ENCODE results near the gene MUC4. TPM values are rescaled to one million over a fixed set of nuclear protein-coding genes. Genes with fewer than 3 reads are reported as not detected.
"Not testable (repeated sequence)": the region's sequence is repeated elsewhere in the genome, so short reads cannot be mapped to it uniquely, and the experiment has no call there.

The MUC4 gene
- total RNA-seq, 2 donors from 2014 or later = 8.6 to 12.0 TPM

DNA sequence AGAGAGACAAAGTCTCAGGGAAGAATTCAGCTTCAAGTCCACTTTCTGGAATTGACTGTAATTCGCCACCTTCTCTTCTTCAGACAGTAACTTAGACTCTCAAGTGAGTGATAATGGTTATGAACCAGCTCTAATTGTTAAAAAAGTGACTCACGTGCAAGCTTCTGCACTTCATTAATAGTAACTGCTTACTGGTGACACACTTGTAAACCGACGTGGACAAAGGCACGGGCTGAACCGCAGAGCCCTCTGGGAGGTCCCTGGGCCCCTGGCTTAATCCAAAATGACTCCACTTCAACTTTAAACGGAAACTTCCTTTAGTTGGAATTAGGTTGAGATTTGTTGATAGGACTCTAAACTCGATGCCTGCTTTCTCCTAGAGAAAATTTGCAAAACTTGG lies 17.0 kb downstream of the MUC4 start:
- intact Hi-C loops (cut with DNase I) = no loop called here
- Histone ChIP-seq H3K9me3 (no peaks in the 10 kb centered on the region), H3K4me3 (no peak overlapping the region), H3K4me1 (replicated peaks) (no peaks in the 10 kb centered on the region), H3K27me3 (replicated peaks; ENCODE audit: insufficient read depth) (no peaks in the 10 kb centered on the region), H3K27ac (no peak overlapping the region), H3K36me3 (no peaks in the 10 kb centered on the region)
- no peak for TF ChIP-seq POLR2A (IDR thresholded peaks at IDR 0.05)
- TF ChIP-seq, protein P1, sequence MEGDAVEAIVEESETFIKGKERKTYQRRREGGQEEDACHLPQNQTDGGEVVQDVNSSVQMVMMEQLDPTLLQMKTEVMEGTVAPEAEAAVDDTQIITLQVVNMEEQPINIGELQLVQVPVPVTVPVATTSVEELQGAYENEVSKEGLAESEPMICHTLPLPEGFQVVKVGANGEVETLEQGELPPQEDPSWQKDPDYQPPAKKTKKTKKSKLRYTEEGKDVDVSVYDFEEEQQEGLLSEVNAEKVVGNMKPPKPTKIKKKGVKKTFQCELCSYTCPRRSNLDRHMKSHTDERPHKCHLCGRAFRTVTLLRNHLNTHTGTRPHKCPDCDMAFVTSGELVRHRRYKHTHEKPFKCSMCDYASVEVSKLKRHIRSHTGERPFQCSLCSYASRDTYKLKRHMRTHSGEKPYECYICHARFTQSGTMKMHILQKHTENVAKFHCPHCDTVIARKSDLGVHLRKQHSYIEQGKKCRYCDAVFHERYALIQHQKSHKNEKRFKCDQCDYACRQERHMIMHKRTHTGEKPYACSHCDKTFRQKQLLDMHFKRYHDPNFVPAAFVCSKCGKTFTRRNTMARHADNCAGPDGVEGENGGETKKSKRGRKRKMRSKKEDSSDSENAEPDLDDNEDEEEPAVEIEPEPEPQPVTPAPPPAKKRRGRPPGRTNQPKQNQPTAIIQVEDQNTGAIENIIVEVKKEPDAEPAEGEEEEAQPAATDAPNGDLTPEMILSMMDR (IDR thresholded peaks at IDR 0.05) = no peak
- TF ChIP-seq POLR2AphosphoS5 (IDR thresholded peaks at IDR 0.05) = no peak
- DNase-seq (ENCODE audit: low spot score) = no peak
- 32% methylated on average over 8 of the region's 8 CpGs for whole genome bisulfite sequencing

DNA sequence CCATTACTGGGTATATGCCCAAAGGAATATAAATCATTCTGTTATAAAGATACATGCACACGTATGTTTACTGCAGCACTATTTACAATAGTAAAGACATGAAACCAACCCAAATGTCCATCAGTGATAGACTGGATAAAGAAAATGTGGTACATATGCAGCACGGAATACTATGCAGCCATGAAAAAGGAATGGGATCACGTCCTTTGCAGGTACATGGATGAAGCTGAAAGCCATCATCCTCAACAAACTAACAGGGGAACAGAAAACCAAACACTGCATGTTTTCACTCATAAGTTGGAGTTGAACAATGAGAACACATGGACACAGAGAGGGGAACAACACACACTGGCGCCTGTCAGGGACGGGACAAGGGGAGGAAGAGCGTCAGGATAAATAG lies 19.1 kb downstream of the MUC4 start:
- intact Hi-C loops (cut with DNase I); DNase-seq (ENCODE audit: low spot score); H3K36me3 ChIP-seq; H3K4me3 ChIP-seq; H3K9me3 ChIP-seq; H3K27me3 ChIP-seq (replicated peaks; ENCODE audit: insufficient read depth); H3K4me1 ChIP-seq (replicated peaks); H3K27ac ChIP-seq: not testable (repeated sequence)
- 75% methylated on average over 6 of the region's 6 CpGs for WGBS

DNA sequence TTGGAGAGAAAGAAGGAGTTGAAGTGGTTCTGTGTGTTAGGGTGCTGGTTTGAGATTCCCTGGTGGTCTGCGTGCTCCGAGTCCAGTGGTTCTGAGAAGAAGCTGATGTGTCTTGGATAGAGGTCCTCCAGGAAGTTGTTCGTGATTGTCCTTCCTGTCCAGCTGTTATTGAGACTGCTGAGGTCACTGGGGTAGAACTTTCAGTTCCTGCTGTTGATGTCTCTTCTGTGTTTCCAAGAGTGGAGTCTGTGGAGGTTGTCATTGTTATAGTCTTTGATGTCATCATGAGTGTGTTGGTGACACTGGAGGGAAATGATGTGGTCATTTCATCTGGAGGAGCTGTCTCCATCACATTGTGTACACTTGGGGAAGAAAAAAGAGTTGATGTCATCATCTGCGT lies 20.8 kb downstream of the MUC4 start:
- Histone ChIP-seq H3K27me3 (replicated peaks; ENCODE audit: insufficient read depth) (no peaks in the 10 kb centered on the region), H3K27ac (no peak overlapping the region), H3K4me1 (replicated peaks) (no peaks in the 10 kb centered on the region), H3K9me3 (no peaks in the 10 kb centered on the region), H3K36me3 (no peaks in the 10 kb centered on the region), H3K4me3 (no peak overlapping the region)
- no peak for TF ChIP-seq POLR2AphosphoS5 (IDR thresholded peaks at IDR 0.05)
- no peak for TF ChIP-seq POLR2A (IDR thresholded peaks at IDR 0.05)
- TF ChIP-seq, protein P1 (IDR thresholded peaks at IDR 0.05) = no peak
- DNase-seq (ENCODE audit: low spot score) = no peak
- WGBS = 75% methylated on average over 4 of the region's 4 CpGs
- intact Hi-C loops (cut with DNase I) = no loop called here

DNA sequence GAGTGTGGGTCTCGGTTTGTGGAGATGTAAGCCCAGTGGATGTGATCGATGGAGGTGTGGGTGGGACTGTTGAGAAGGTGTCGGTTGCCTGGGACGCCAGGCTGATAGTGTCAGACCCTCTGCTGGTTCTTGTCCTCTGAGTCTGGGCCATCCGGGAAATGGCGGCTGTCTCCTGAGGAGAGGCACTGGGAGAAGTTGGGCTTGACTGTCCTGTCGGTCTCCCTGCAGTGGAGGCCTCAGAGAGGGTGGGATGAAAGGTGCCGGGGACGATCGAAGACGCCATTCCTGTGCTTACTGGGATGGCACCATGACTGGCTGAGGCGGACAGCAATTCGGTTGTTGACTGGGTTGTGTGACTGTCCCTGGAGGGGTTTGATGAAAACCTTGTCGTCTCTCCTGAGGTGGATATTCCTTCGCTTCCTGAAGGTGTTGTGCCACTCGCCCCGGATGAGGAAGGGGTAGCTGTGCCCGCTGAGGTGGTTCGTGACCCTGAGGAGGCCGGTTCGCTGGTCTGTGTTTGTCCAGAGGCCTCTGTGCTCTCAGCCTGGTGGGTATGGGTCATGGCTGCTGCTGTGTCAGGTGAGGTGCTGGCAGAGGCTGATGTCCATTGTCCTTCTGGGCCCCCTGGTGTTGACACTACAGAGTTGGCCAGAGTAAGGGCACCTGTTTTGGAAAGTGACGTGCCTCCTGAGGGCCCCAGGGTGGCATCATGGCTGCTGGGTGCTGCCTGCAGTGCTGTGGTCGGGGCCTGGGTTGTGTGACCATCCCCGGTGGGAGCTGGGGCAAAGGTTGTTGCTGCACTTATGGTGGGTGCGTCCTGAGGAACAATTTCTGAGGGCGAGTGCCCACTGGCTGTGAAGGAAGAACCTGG lies 22.8 kb downstream of the MUC4 start:
- no peak overlapping the region for H3K4me3 ChIP-seq
- H3K27ac ChIP-seq = no peak overlapping the region
- H3K4me1 ChIP-seq (replicated peaks) = no peaks in the 10 kb centered on the region
- H3K36me3 ChIP-seq = no peaks in the 10 kb centered on the region
- intact Hi-C loops (cut with DNase I) = no loop called here
- DNase-seq (ENCODE audit: low spot score) = no peak
- WGBS = 89% methylated on average over 25 of the region's 26 CpGs
- no peaks in the 10 kb centered on the region for H3K9me3 ChIP-seq
- no peaks in the 10 kb centered on the region for H3K27me3 ChIP-seq (replicated peaks; ENCODE audit: insufficient read depth)
- TF ChIP-seq POLR2AphosphoS5 (IDR thresholded peaks at IDR 0.05) = no peak
- TF ChIP-seq, protein P1 (IDR thresholded peaks at IDR 0.05) = no peak
- no peak for TF ChIP-seq POLR2A (IDR thresholded peaks at IDR 0.05)

DNA sequence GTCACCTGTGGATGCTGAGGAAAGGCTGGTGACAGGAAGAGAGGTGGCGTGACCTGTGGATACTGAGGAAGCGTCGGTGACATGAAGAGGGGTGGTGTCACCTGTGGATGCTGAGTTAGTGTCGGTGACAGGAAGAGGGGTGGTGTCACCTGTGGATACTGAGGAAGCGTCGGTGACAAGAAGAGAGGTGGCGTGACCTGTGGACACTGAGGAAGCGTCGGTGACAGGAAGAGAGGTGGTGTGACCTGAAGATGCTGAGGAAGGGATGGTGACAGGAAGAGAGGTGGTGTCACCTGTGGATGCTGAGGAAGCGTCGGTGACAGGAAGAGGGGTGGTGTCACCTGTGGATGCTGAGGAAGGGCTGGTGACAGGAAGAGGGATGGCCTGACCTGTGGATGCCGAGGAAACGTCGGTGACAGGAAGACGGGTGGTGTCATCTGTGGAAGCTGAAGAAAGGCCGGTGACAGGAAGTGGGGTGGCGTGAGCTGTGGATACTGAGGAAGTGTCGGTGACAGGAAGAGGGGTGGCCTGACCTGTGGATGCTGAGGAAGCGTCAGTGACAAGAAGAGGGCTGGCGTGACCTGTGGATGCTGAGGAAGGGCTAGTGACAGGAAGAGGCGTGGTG lies 25.8 kb downstream of the MUC4 start:
- H3K4me3 ChIP-seq; DNase-seq (ENCODE audit: low spot score); H3K36me3 ChIP-seq; H3K9me3 ChIP-seq; H3K4me1 ChIP-seq (replicated peaks); H3K27me3 ChIP-seq (replicated peaks; ENCODE audit: insufficient read depth); intact Hi-C loops (cut with DNase I); H3K27ac ChIP-seq: not testable (repeated sequence)
- WGBS = 88% methylated on average over 21 of the region's 21 CpGs

DNA sequence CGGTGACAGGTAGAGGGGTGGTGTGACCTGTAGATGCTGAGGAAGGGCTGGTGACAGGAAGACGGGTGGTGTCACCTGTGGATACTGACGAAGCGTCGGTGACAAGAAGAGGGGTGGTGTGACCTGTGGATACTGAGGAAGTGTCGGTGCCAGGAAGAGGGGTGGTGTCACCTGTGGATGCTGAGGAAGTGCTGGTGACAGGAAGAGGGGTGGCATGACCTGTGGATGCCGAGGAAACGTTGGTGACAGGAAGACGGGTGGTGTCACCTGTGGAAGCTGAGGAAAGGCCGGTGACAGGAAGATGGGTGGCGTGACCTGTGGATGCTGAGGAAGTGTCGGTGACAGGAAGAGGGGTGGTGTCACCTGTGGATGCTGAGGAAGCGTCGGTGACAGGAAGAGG lies 27.7 kb downstream of the MUC4 start:
- H3K4me1 ChIP-seq (replicated peaks); intact Hi-C loops (cut with DNase I); H3K4me3 ChIP-seq; H3K9me3 ChIP-seq; H3K27ac ChIP-seq; DNase-seq (ENCODE audit: low spot score); H3K36me3 ChIP-seq; H3K27me3 ChIP-seq (replicated peaks; ENCODE audit: insufficient read depth): not testable (repeated sequence)
- WGBS = 87% methylated on average over 14 of the region's 14 CpGs

DNA sequence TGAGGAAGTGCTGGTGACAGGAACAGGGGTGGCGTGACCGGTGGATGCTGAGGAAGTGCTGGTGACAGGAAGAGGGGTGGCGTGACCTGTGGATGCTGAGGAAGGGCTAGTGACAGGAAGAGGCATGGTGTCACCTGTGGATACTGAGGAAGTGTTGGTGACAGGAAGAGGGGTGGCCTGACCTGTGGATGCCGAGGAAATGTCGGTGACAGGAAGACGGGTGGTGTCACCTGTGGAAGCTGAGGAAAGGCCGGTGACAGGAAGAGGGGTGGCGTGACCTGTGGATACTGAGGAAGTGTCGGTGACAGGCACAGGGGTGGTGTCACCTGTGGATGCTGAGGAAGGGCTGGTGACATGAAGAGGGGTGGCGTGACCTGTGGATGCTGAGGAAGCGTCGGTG lies 30.5 kb downstream of the MUC4 start:
- DNase-seq (ENCODE audit: low spot score); H3K4me1 ChIP-seq (replicated peaks); H3K27me3 ChIP-seq (replicated peaks; ENCODE audit: insufficient read depth); intact Hi-C loops (cut with DNase I); H3K36me3 ChIP-seq; H3K27ac ChIP-seq; H3K4me3 ChIP-seq; H3K9me3 ChIP-seq: not testable (repeated sequence)
- WGBS = 76% methylated on average over 12 of the region's 12 CpGs

All from prostate gland (tissue), 2 donors.